Activated naive CD8-positive, alpha-beta T cell treated with anti-CD3 and anti-CD28 coated beads, Interleukin-2, amount 50 U/mL, for 16 hours (primary cell): Measurements from ENCODE around the gene NID2.

ENCODE experiments used
- DNase-seq: peaks from one replicate; pipeline ENCODE4 v3.0.0-alpha.2; 2020; ENCODE audit warnings: low read depth, low spot score

Gene NID2

DNA sequence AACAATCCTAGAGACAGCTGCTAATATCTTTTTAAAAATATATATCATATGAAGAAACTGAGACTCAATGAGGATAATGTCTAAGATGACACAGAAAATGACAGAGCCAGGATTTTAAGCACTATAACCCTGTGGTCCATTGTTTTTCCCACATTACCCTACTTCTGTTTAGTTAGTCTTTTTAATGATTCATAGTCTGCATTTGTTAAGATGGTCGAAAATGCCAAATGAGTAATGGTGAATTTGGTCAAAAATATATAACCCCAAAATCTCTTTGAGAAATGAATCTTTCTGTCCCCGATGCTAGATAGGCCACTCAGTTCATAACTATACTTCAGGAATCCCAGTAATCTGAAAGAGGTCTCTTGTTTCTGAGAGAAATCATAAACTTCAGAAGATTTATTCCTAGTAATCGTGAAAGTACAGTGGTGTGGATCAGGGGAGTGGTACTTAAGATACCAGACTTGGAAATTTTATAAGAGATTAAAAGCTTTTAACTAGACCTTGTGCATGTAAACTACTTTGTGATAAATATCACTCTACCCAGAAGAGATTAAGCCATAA is 68.8 kb downstream of the NID2 start:
- DNase-seq: no peak

DNA sequence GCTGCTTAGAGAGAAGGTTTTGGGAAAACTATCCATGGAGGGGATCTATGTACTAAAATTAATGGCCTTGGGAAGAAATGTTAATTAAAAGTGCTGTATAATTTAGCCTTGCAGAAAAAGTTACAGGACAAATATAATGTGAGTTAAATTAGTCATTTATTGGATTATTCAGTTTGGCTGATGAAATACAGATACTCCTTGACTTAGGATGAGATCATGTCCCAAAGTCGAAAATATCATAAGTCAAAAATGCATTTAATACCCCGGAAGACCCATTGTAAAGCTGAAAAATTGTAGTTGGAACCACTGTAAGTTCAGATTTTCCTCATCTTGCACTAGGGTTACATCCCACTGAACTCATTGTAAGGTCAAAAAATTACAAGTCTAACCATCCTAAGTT is 69.8 kb downstream of the NID2 start:
- no peak for DNase-seq

DNA sequence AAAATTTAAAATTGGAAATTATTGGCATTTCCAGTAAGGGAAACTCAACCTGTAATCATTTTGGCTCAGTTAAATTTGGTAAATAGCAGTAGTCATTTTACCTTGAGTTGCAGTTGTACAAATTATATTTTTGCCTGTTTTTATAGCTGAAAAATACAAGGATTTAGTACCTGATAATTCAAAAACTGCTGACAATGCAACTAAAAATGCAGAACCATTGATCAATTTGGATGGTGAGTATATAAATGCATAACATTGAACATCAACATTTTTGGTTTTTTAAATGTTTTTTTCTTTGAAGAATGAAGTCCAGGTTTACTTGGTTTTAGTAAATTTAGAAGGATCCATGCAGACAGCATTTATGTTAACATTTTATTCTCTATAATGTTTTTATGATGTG is 70.5 kb downstream of the NID2 start:
- no peak for DNase-seq

DNA sequence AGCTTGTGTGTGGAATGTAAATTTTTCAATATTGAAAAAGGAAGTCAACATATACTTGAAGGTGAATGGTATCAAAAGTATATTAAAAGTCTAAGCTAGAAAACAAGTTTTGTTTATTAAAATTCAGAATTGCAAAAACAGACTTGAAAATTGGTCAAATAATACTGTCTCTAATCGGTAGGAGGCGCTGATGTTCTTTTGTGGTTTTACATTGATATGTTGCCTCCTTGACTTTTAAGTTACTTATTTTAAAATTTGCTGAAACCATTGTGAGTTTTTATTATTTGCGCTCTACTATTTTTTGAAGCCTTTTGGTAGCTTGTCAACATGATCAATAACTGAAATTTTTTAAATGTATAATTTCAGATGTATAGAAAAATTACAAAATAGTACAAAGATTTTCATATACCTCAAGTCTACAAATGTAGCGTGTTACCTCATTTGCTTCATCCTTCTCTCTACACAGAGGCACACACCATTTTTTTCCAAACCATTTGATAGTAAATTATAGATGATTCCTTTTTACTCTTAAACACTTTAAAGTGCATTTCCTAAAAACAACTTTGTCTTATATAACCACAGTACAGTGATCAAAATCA is 72.6 kb downstream of the NID2 start:
- DNase-seq: no peak

DNA sequence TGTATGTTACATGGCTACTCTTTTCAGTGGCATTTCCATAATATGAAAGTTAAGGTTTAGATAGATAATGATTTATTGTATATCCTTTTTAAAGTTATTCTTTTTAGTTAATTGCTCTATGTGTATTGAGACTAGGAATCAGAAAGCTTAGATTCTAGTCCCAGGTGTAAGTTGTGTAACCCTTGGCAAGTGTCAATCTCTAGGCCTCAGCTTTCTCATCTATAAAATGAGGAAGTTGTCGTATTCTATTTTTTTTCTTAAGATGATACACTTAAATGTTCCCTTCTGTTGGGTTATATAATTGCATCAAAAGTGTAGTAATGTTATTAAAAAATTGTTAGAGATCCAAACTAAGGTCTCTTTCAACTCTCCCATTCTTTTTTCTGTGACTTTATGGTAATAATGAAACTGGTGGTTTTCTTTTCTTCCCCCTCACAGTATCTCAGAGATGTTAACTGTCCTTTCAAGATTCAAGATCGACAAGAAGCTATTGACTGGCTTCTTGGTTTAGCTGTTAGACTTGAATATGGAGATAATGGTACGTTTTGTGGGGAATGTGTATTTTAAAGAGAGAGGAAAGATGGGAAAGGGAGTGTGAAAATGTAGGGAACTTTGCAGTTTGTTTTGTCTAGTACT is 75.5 kb downstream of the NID2 start:
- DNase-seq: no peak

DNA sequence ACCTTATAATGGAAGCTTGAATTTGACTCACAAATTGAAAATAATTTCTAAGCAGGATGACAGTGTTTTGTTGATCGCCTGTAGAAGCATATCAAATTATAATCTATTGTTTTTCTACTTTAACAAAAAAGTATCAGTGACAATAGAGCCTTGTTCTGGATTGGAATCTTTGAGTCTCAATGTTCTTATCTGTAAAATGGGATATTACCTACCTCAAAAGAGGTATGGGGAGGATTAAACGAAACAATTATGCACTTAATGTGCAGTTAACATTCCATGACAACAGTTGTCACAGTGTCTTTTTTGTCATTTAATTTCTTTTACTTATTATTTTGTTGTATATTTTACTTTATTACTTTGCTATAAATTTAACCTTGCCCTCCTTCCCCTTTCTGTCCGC is 78.4 kb downstream of the NID2 start:
- DNase-seq: no peak

DNA sequence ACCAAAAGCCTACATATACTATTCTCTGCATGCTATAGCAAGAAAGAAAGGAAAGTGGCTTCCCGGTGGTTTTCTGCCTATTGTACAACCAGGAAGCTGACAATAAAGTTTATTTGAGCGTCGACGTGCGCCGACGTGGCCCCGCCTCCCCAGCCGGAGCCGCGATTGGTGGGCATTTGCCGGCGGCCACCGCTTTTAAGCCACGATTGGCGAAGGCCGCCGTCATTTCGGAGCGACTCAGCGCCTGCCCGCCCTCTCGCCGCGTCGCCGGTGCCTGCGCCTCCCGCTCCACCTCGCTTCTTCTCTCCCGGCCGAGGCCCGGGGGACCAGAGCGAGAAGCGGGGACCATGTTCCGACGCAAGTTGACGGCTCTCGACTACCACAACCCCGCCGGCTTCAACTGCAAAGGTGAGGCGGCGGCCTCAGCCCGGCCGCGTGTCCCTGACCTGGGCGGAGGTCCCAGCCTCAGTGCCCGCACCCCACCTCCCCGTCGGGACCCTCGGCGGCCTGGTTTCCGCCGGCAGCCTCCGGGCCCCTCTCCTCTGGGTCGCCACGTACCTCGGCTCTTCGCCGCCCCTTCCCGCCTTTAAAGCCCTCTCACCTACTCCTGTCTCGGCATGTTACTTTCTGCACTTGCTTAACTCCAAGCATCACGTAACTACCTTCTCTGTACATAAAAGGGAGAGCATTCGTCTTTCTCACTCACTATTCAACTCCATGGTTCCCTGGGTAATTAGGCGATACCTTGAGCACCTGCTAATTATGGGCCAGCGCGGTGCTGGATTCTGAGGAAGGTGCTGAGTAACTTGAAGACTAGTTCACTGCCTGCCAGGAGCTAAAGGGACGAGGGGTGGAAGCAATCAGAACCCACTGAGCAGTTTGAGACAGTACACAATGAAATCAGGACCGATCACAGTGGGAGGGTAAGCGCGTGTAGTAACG is 79.3 kb downstream of the NID2 start, which contains the start of gene RTRAF:
Gene RTRAF, plus strand, starts transcription at position 254 of the 942 bp plus-strand sequence. Its CDS starts 94 bp downstream, at position 348.
- peak; percentile 81 for DNase-seq

DNA sequence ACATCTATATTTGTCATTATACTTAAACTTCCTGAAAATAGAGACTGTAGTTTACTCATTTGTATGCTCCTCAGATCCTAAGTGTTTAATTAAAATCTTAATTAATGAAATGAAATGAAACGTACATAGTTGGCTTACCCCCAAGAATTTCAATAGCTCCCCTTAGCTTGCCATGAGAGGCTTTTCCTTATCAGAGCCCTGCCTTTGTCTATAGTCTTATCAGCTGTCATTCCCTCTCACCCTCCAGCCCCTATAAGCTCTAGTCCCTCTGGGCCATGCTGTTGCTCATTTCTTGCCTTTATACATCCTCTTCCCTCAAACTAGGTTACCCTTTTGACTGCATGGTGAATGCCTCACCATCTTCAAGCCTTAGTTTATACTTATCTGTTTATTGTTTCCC is 80.6 kb downstream of the NID2 start:
- DNase-seq: no peak

DNA sequence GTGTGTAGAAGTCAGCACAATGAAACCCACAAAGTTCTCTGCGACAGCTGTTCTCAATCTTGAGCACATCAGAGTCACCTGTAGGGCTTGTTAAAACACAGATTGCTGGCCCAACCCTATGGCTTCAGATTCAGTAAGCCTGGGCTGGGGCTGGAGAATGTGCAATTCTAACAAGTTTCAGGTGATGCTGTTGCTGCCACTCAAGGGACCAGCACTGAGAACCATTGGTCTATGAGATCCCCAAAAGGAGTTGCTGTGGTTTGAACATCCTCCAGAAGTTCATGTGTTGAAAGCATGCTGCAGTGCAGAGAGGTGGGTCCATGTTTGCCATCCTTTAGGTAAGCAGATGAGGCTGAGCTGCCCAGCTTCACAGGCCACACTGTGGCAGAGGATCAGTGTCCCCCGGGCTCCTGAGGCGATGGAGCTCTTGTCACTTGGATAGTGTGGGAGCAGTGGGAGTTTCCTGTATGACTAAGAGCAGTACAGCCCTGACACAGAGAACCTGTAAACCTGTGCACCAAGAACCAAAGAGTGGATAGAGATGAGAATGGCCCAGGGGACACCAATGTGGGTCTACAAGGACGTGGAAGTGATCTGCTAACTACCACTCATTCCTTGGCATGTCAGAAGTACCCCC is 87.5 kb downstream of the NID2 start:
- DNase-seq: no peak

DNA sequence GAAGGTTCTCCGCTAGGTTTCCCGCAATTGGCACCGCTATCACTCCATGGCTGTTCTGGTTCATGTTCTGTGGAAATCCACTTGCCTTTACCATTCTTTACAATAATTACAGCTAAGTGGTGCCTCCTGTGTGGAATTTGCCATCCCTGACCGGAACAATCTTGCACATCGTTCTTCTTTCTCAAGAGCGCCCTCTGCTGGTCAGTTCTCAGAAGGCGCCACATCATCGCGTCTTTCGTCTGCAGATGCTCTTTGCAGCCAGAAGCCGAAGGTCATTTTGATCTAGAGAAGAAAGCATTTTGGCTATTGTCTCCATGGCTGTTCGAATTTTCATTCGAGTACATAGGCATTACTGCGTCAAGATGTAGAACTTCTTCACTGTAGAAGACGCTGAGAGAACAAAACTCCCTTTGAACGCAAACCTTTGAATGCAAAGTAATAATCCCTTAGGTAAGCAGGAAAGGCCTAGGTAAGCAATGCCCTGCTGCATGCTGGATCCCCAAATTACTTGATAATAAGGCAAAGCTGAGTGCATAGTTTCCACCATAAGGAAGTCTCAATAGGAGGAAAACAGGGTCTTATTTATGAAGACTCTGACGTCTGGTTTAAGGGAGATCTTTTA is 89.7 kb downstream of the NID2 start:
- DNase-seq: peak; percentile 61

DNA sequence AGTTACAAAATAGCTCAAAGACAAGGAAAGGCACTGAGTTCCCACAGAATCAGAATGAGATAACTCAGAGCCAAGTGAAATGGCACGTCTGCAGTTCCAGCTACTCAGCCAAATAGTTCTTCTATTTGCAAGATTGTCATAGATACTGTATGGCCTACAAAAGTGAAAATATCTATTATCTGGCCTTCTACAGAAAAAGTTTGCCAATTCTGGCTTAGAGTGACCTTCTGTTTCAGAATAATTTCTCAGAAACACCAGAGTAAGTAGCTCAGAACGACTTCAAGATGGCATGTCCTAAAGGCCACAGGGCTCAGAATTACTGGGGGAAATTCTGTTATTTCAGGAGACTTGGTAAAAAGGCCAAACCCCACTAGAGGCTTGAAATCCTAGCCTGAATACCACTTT is 90.2 kb downstream of the NID2 start:
- DNase-seq: no peak

DNA sequence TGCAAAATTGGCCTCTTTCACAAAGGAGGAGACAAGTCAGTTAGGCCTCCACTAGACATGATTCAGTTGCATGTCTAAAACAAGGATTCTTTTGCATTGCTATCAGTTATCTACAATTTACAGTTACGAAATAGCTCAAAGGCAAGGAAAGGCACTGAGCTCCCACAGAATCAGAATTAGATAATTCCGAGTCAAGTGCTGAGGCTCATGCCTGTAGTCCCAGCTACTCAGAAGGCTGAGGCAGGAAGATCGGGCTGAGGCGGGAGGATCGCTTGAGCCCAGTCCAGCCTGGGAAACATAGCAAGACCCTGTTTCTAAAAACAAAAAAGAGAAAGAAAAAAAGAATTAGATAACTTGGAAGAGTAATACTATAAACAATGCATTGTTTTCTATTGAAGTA is 91.8 kb downstream of the NID2 start:
- no peak for DNase-seq

DNA sequence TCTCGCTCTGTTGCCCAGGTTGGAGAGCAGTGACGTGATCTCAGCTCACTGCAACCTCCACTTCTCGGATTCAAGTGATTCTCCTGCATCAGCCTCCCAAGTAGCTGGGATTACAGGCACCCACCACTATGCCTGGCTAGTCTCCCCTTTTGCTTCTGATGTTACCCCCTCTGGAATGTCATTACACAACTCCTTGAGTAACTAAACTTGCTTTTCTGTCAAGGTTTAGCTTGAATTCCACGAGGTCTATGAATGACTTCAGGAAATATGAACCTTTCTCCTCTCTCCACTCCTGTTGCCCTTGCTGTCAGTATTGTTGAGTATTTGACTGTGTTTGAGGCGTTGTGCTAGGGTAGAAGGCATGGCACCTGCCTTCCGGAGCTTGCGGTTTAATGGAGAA is 96.3 kb downstream of the NID2 start:
- no peak for DNase-seq

DNA sequence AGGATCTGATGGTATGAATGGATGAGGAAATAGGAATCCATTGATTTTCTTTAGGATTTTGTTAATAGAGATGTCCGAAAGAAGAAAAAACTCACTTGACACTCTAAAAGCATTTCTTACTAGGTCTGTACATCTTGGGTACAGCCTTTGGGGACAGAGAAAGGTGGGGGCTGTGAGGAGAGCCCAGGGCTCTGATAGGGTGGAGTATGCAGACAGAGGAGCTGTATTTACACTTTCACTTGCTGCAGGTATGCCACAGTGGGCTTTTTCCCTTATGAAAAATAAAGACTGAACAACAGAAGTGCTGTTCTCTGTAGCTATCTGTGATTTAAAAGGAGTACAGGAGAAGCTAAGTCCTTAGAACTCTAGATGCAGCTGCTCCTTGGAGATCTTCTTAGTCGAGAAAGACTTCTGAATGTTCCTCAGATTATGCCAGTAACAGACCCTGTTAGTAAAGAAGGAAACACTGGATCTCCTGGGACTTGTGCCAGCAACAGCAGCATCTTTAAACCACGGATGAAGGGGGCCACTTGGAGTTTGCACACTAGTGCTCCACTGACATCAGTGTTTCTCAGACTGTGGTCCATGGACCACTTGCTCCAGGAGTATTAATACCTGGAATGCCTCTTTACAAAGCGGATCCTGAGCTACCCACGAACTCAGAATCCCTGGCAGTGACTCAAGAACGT is 98.9 kb downstream of the NID2 start:
- no peak for DNase-seq

DNA sequence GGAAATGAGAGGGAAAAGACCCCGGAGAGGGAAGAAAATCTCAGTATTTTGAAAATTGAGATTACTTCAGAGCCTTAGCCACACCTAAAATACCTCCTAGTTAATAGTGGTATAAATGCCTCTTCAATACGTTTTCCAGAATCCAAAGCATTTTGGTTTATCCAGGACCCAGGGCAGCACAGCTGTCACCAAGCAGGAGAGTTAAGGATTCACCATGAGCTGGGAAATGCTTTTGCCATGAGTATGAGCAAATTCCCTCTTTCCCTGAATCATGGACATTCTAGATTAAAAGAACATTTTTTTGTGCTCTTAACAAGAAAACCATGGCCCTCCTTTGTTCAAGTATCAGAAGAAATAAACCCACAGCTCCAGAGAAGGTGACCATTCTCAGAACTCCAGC is 101.3 kb downstream of the NID2 start:
- DNase-seq: no peak

DNA sequence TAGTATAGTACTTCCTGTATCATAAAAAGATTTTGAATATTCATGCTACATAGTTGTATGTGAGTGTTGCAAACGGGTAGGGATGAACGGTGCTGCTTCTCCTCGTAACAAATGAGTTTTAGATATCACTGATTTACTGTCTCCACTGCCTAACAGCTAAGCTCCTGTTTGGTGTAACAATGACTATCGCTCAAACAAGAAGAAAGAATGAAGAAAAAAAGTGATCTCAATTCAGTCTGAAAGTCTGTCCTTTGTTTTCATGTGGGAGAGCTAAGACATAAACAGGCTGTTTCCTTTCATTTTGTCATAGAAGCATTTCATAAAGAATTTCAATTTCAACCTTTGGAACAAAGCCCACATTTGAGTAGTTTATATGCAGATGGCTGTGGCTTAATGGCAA is 105.6 kb downstream of the NID2 start:
- no peak for DNase-seq

DNA sequence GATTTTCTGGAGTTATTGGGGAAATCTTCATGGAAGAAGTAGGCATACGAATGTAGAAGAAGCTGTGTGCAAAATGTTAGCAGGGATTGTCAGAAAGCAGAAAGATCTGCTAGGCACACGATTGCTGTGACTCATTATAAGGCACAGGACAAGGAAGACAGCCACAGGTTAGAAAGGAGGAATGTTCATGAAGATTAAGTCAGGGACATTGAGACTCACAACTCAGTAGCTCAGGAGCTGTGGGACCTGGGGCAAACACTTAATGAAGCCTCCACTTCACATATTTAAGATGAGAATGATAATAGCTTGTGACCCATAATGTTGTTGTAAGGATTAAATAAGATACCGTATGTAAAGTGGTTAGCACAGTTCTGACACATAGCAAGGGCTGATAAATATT is 106.1 kb downstream of the NID2 start:
- no peak for DNase-seq

DNA sequence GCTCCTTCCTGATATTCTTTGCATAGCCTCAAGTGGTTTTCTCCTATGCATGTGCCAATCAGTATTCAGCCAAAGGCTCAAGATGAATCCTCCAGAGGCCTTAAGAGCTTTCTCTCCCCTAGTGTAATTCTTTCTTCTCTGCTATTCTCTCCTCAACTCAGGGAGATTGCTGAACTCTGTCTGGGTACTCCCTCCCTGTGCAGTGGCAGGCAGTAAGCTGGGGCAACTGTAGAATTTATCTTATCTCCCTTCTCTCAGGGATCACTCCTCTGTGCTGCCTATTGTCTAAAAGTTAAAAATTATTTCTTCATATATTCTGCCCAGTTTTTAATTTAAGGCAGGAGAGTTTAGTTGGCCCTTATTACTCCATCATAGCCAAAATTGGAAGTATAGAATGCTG is 108.0 kb downstream of the NID2 start:
- DNase-seq: no peak

DNA sequence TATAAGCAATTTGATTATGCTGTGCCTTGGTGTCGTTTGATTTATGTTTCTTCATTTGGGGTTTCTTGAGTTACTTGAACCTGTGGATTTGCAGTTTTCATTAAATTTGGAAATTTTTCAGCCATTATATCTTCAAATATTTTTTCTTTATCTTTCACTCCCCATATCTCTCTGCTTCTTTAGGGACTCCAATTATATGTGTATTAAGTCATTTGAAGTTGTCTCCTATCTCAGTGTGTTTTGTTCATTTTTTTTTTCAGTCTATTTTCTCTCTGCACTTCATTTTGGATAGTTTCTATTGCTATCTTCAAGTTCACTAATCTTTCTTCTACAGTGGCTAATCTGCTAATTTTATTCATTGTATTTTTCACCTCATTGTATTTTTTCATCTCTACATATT is 108.9 kb downstream of the NID2 start:
- no peak for DNase-seq

DNA sequence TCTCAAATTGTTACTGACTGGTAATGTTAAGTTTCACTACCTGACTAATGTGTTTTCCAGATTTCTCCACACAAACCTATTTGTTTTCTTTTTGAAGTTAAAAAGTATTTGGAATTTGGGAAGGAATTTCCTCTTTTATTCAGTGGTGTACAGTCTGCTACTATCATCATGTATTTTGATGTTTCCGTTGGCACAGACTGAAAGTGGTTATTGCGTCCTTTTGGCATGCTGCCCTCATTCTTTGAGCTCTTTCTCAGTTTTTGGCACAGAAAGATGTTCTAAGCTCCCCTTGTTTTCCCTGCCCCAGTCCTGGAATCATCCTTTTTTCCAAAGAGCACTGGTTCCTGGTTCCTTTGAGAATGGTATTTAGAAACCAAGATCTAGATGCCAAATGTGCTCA is 110.9 kb downstream of the NID2 start:
- DNase-seq: no peak
